AG04450 (cell line): ENCODE measurements around the gene FYN. TPM values are rescaled to one million over a fixed set of nuclear protein-coding genes. Genes with fewer than 3 reads are reported as not detected.
A peak's percentile ranks its signal among the peaks of the same experiment; 100 is the strongest.

ENCODE experiments used
- CTCF ChIA-PET: fragments of 300-600, 350-600 bp; formaldehyde crosslinking; extraction: SDS; loops from one replicate; lab custom pipeline; 2022; ENCODE audit warnings: antibody characterized with exemption, inconsistent platforms; lab: Charles Lee
- POLR2A ChIA-PET: fragments of 350-600 bp; formaldehyde crosslinking; extraction: SDS; loops from one replicate; lab custom pipeline; 2021; ENCODE audit warnings: antibody characterized with exemption, inconsistent platforms; lab: Yijun Ruan, JAX
- DNase-seq: peaks from one replicate; pipeline ENCODE4 v3.0.0-alpha.2; 2011; ENCODE audit warnings: low read depth, low spot score
- H3K27ac ChIP-seq: one replicate; pipeline ENCODE4 v1.5.1; 2012; ENCODE audit warnings: low read depth, low read length, control low read depth
- H3K27me3 ChIP-seq: one replicate; pipeline ENCODE4 v1.6.0; 2012; ENCODE audit warnings: low read length; ENCODE audit not compliant: control insufficient read depth, insufficient read depth
- H3K4me3 ChIP-seq: 2 replicates; pipeline ENCODE4 v1.5.1; 2011; ENCODE audit warnings: mild to moderate bottlenecking, low read depth, low read length, control low read depth
- H3K9me3 ChIP-seq: 2 replicates; pipeline ENCODE4 v1.5.1; 2012; ENCODE audit warnings: low read length; ENCODE audit not compliant: control insufficient read depth, insufficient read depth
- CTCF ChIP-seq: IDR thresholded peaks from 2 replicates; pipeline ENCODE4 v1.5.1; 2011; ENCODE audit warnings: low read depth, low read length, control low read depth, inconsistent platforms
- polyA plus RNA-seq: library from polyadenylated mRNA; depleted of rRNA; stranded (reverse); fragments of >200 nt; gene quantifications from 2 replicates; pipeline ENCODE4 v1.2.3, GENCODE V29; 2011

Gene FYN
- polyA plus RNA-seq, 1 experiment, result 29.0 TPM

- no peak for TF ChIP-seq CTCF
- Histone ChIP-seq H3K4me3 (no peak overlapping the region), H3K27ac (no peak overlapping the region), H3K27me3 (no peaks in the 10 kb centered on the region), H3K9me3 (no peaks in the 10 kb centered on the region)
- DNase-seq, result no peak
- ChIA-PET CTCF (interaction anchor here (0.6 kb wide), 1 partner anchor 43 kb away, joined by 5 read pairs; no protein-coding TSS in a partner anchor), POLR2A (no interaction called here)
Observed at GRCh38 chr6:111885373-111886027, 12.2 kb upstream of the FYN start.

- Histone ChIP-seq H3K4me3 (no peak overlapping the region), H3K27ac (no peak overlapping the region), H3K27me3 (no peaks in the 10 kb centered on the region), H3K9me3 (no peaks in the 10 kb centered on the region)
- ChIA-PET CTCF (no interaction called here), POLR2A (no interaction called here)
- no peak for TF ChIP-seq CTCF
- no peak for DNase-seq
Observed at GRCh38 chr6:111884068-111884467, 10.8 kb upstream of the FYN start.

GRCh38 chr6:111880181-111880888 is 7.1 kb upstream of the FYN start:
- TF ChIP-seq CTCF, result no peak
- POLR2A ChIA-PET, result no interaction called here
- H3K27me3 ChIP-seq, result peaks cover 9% of the 10 kb centered on the region
- DNase-seq, result no peak
- CTCF ChIA-PET, result no interaction called here
- no peak overlapping the region for H3K27ac ChIP-seq
- no peaks in the 10 kb centered on the region for H3K9me3 ChIP-seq
- no peak overlapping the region for H3K4me3 ChIP-seq

GRCh38 chr6:111875741-111876140 is 2.5 kb upstream of the FYN start:
- no peak overlapping the region for H3K27ac ChIP-seq
- DNase-seq, result no peak
- CTCF ChIA-PET, result no interaction called here
- H3K4me3 ChIP-seq, result no peak overlapping the region
- H3K27me3 ChIP-seq, result peaks cover 9% of the 10 kb centered on the region
- H3K9me3 ChIP-seq, result no peaks in the 10 kb centered on the region
- no peak for TF ChIP-seq CTCF
- POLR2A ChIA-PET, result no interaction called here

GRCh38 chr6:111874025-111874415 is 768 bp upstream of the FYN start:
- ChIA-PET POLR2A (no interaction called here), CTCF (interaction anchor here (0.9 to 1.1 kb wide), 3 partner anchors 65 to 169 kb away, joined by 3 to 4 read pairs (median 3); no protein-coding TSS in a partner anchor)
- no peak overlapping the region for H3K27ac ChIP-seq
- TF ChIP-seq CTCF, result no peak
- H3K27me3 ChIP-seq, result peaks cover 9% of the 10 kb centered on the region
- H3K4me3 ChIP-seq, result peak overlapping the region; percentile 76
- H3K9me3 ChIP-seq, result no peaks in the 10 kb centered on the region
- DNase-seq, result no peak
